ENCODE data around the gene PPM1A.

The PPM1A gene

DNA sequence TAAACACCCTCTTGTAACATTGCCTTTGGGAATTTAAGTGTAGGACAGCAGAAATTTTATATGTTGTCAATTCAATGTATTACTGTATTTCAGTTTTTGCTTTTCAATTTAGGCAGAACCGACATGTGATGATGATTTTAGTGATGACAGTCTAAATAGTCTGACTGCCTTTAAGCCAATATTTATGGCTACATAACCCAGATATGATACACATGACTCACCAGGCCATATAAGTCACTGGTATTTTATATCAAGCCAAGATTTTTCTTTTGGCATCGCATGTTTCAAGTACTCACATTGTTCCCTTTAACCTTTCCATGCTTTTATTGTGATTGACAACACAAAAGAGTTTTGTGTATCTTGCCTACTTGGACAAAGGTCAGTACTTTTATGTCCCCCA is 13.6 kb upstream of the PPM1A start:
- Histone ChIP-seq H3K4me1 (ENCODE audit: control insufficient read depth, insufficient read depth, low read length) (no peaks in the 10 kb centered on the region), H3K27ac (ENCODE audit: extremely low read depth, low read depth, low read length) (no peak overlapping the region), H3K36me3 (ENCODE audit: control insufficient read depth in 2 of 2, insufficient read depth in 1 of 2, low read length in 2 of 2) (no peaks in the 10 kb centered on the region), H3K4me3 (ENCODE audit: low read depth, low read length) (no peak overlapping the region), H3K9me3 (ENCODE audit: control insufficient read depth, insufficient read depth, low read depth, low read length) (no peaks in the 10 kb centered on the region)
- CTCF ChIA-PET = no interaction called here
- no peak for TF ChIP-seq ZNF664 (tag by site-specific recombination; IDR thresholded peaks at IDR 0.05)
- no peak for TF ChIP-seq OSR2 (tag by site-specific recombination; IDR thresholded peaks at IDR 0.05)
- TF ChIP-seq, protein P1, sequence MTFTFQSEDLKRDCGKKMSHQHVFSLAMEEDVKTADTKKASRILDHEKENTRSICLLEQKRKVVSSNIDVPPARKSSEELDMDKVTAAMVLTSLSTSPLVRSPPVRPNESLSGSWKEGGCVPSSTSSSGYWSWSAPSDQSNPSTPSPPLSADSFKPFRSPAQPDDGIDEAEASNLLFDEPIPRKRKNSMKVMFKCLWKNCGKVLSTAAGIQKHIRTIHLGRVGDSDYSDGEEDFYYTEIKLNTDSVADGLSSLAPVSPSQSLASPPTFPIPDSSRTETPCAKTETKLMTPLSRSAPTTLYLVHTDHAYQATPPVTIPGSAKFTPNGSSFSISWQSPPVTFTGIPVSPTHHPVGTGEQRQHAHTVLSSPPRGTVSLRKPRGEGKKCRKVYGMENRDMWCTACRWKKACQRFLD (tag by site-specific recombination; IDR thresholded peaks at IDR 0.05) = no peak
- POLR2A ChIA-PET = no interaction called here

GRCh38 chr14:60238955-60239354 is 10.1 kb upstream of the PPM1A start:
- CTCF ChIA-PET = interaction anchor here (0.7 kb wide), 1 partner anchor 29 kb away, joined by 3 read pairs; no protein-coding TSS in a partner anchor
- POLR2A ChIA-PET = no interaction called here
- H3K4me3 ChIP-seq (ENCODE audit: low read depth, low read length) = no peak overlapping the region
- H3K36me3 ChIP-seq (ENCODE audit: control insufficient read depth in 2 of 2, insufficient read depth in 1 of 2, low read length in 2 of 2) = no peaks in the 10 kb centered on the region
- H3K9me3 ChIP-seq (ENCODE audit: control insufficient read depth, insufficient read depth, low read depth, low read length) = no peaks in the 10 kb centered on the region
- no peak for TF ChIP-seq PATZ1 (tag by site-specific recombination; IDR thresholded peaks at IDR 0.05)
- TF ChIP-seq ZNF146 (tag by site-specific recombination; IDR thresholded peaks at IDR 0.05) = no peak
- TF ChIP-seq SALL2 (tag by site-specific recombination; IDR thresholded peaks at IDR 0.05; ENCODE audit: borderline replicate concordance) = no peak
- no peak for TF ChIP-seq RBAK (tag by site-specific recombination; IDR thresholded peaks at IDR 0.05)
- no peak for TF ChIP-seq SP7 (tag by site-specific recombination; IDR thresholded peaks at IDR 0.05)
- H3K4me1 ChIP-seq (ENCODE audit: control insufficient read depth, insufficient read depth, low read length) = no peaks in the 10 kb centered on the region
- no peak overlapping the region for H3K27ac ChIP-seq (ENCODE audit: extremely low read depth, low read depth, low read length)

DNA sequence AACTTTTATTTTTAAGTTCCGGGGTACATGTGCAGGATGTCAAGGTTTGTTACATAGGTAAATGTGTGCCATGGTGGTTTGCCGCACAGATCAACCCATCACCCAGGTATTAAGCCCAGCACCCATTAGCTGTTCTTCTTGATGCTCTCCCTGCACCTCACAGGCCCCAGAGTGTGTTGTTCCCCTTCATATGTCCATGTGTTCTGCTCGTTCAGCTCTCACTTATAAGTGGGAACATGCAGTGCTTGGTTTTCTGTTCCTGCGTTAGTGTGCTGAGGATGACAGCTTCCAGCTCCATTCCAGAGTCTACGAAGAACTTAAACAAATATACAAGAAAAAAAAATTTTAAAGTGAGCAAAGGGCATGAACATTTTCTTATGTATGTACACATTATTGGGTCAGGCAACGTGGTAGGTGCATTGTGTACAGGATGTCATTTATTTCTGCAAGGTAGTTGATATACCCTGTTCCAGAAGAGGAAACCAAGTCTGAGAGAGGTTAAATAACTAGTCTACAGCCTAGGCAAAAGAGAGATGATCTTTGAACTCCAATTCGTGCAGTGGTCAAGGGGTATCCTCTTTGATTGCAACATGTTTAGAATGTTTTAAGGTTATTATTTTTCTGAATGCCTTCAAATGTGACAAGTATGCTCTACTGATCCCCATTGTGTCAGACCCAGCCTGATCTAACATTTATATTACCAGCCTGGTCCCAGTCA is 8.7 kb upstream of the PPM1A start:
- POLR2A ChIA-PET = no interaction called here
- Histone ChIP-seq H3K27ac (ENCODE audit: extremely low read depth, low read depth, low read length) (no peak overlapping the region), H3K4me1 (ENCODE audit: control insufficient read depth, insufficient read depth, low read length) (no peaks in the 10 kb centered on the region), H3K9me3 (ENCODE audit: control insufficient read depth, insufficient read depth, low read depth, low read length) (no peaks in the 10 kb centered on the region), H3K36me3 (ENCODE audit: control insufficient read depth in 2 of 2, insufficient read depth in 1 of 2, low read length in 2 of 2) (no peaks in the 10 kb centered on the region), H3K4me3 (ENCODE audit: low read depth, low read length) (no peak overlapping the region)
- no peak for TF ChIP-seq ZNF596 (tag by site-specific recombination; IDR thresholded peaks at IDR 0.05)
- no peak for TF ChIP-seq ZNF449 (tag by site-specific recombination; IDR thresholded peaks at IDR 0.05)
- CTCF ChIA-PET = no interaction called here

DNA sequence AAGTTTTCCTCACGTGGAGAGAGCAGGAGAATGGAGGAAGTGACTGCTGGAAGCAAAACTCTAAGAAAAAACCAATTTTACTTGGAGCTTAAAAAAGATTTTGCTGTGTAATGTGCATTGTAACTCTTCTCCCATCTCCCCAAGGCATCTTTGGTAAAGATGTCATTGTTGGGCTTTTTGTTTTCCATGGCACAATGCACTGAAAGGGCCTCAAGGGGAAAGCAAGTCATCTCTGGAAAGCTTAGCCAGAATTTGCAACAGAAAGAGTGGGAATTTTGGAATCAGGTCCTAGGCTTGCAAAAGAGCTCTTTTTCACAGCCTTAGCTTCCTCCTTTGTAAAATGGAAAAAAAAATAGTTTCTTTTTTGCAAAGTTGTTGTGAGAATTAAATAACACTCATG is 7.9 kb upstream of the PPM1A start:
- ChIA-PET POLR2A (no interaction called here), CTCF (interaction anchor here (0.7 to 0.8 kb wide), 2 partner anchors 24 to 719 kb away, joined by 3 to 7 read pairs; no protein-coding TSS in a partner anchor)
- H3K4me3 ChIP-seq (ENCODE audit: low read depth, low read length) = no peak overlapping the region
- H3K9me3 ChIP-seq (ENCODE audit: control insufficient read depth, insufficient read depth, low read depth, low read length) = no peaks in the 10 kb centered on the region
- TF ChIP-seq ZNF837 (tag by site-specific recombination; IDR thresholded peaks at IDR 0.05) = no peak
- TF ChIP-seq ZNF24 (tag by site-specific recombination; IDR thresholded peaks at IDR 0.05) = no peak
- TF ChIP-seq ZNF473 (tag by site-specific recombination; IDR thresholded peaks at IDR 0.05) = no peak
- TF ChIP-seq KLF16 (tag by site-specific recombination; IDR thresholded peaks at IDR 0.05) = no peak
- TF ChIP-seq RBAK (tag by site-specific recombination; IDR thresholded peaks at IDR 0.05) = no peak
- no peak for TF ChIP-seq ZNF426 (tag by site-specific recombination; IDR thresholded peaks at IDR 0.05)
- no peak for TF ChIP-seq ZNF544 (tag by site-specific recombination; IDR thresholded peaks at IDR 0.05)
- H3K27ac ChIP-seq (ENCODE audit: extremely low read depth, low read depth, low read length) = no peak overlapping the region
- H3K36me3 ChIP-seq (ENCODE audit: control insufficient read depth in 2 of 2, insufficient read depth in 1 of 2, low read length in 2 of 2) = no peaks in the 10 kb centered on the region
- no peaks in the 10 kb centered on the region for H3K4me1 ChIP-seq (ENCODE audit: control insufficient read depth, insufficient read depth, low read length)

All from HEK293 (cell line).